Measurements from ENCODE around the gene WDR70. TPM values are rescaled to one million over a fixed set of nuclear protein-coding genes. Genes with fewer than 3 reads are reported as not detected.

The WDR70 gene
- total and polyA plus RNA-seq, 10 of the 15 experiments (the other 5 are each of a cell fraction or from before 2014, with no cell fraction given): 10.9 to 33.6 (median 29.1) TPM

GRCh38 chr5:37737326-37738056 lies 358.4 kb downstream of the WDR70 start (continued):
- TF ChIP-seq MEF2A (IDR thresholded peaks at IDR 0.05; ENCODE audit: insufficient read depth, low read depth, low read length): no peak

GRCh38 chr5:37738057-37738691 lies 359.1 kb downstream of the WDR70 start:
- Histone ChIP-seq H3K9ac (ENCODE audit: control insufficient read depth, insufficient read depth, low read length) (no peak overlapping the region), H3K36me3 (ENCODE audit: control insufficient read depth in 2 of 2, insufficient read depth in 2 of 2, low read length in 1 of 2) (no peaks in the 10 kb centered on the region), H3K27ac (ENCODE audit: control insufficient read depth, insufficient read depth) (no peak overlapping the region), H3K9me3 (replicated peaks; ENCODE audit: control insufficient read depth, insufficient read depth, low read length) (no peaks in the 10 kb centered on the region; the same call in 2 of the 3 replicates), H3K79me2 (ENCODE audit: control insufficient read depth, insufficient read depth, low read length) (no peaks in the 10 kb centered on the region), H3K4me1 (ENCODE audit: control insufficient read depth, insufficient read depth, low read length) (peaks cover 6% of the 10 kb centered on the region), H3K27me3 (replicated peaks in 1 of 2; ENCODE audit: control insufficient read depth in 2 of 2, insufficient read depth in 2 of 2, low read length in 1 of 2) (no peaks in the 10 kb centered on the region), H3K4me2 (ENCODE audit: control insufficient read depth, insufficient read depth) (peak overlapping the region; percentile 22; the same call in 1 of the 2 replicates), H3K4me3 (no peak overlapping the region), H4K20me1 (ENCODE audit: control insufficient read depth, insufficient read depth) (no peaks in the 10 kb centered on the region), H2AFZ (ENCODE audit: control insufficient read depth, low read depth, low read length) (no peak overlapping the region)
- DNase-seq (ENCODE audit: low read depth, low spot score) (peak; percentile 62), FAIRE-seq (peak; percentile 80), ATAC-seq (peak; percentile 89)
- ChIA-PET POLR2A (interaction anchor here (0.6 to 0.8 kb wide), 2 partner anchors 12 to 860 kb away, joined by 4 to 5 read pairs; no protein-coding TSS in a partner anchor), SMC1A (ENCODE audit: uncharacterized antibody, unreplicated experiment) (interaction anchor here (0.7 to 2.7 kb wide), 7 partner anchors 9 to 160 kb away, joined by 3 to 18 read pairs (median 4); no protein-coding TSS in a partner anchor), RAD21 (ENCODE audit: unreplicated experiment) (interaction anchor here (1.1 to 1.5 kb wide), 3 partner anchors 11 to 120 kb away, joined by 3 to 4 read pairs (median 4); no protein-coding TSS in a partner anchor), CTCF (interaction anchor here (0.6 to 3.0 kb wide), 8 partner anchors 8 to 453 kb away, joined by 3 to 26 read pairs (median 4); no protein-coding TSS in a partner anchor)
- WGBS (ENCODE audit: insufficient coverage, insufficient replicate concordance, low lambda C conversion rate, missing lambda C conversion rate): 32% methylated on average over 4 of the region's 4 CpGs
- intact Hi-C loops (cut with micrococcal nuclease; ENCODE audit: unreplicated experiment): no loop called here
- BruUV-seq (replicated peaks): no TSS peak
- in situ Hi-C loops (cut with MboI): no loop called here
- TF ChIP-seq NBN (IDR thresholded peaks at IDR 0.05) (peak; percentile 38; the same call in 1 of the 2 replicates), FOS (IDR thresholded peaks at IDR 0.05; ENCODE audit: borderline replicate concordance, extremely low read depth, insufficient read length) (no peak), TBL1XR1 (IDR thresholded peaks at IDR 0.05; ENCODE audit: low read depth, low read length) (0 out of 2 replicates have a peak, but pooled peaks have one; percentile 27), KLF5 (IDR thresholded peaks at IDR 0.05; ENCODE audit: partially characterized antibody) (no peak), YY1 (IDR thresholded peaks at IDR 0.05; ENCODE audit: low read depth, low read length) (no peak), ATF7 (IDR thresholded peaks at IDR 0.05; ENCODE audit: low read depth) (peak; percentile 68; the same call in 1 of the 2 replicates), CREB1 (IDR thresholded peaks at IDR 0.05; ENCODE audit: low read depth) (no peak), MLLT1 (IDR thresholded peaks at IDR 0.05) (0 out of 2 replicates have a peak, but pooled peaks have one; percentile 52), ETV6 (conservative IDR thresholded peaks at IDR 0.05 in 1 of 2, IDR thresholded peaks at IDR 0.05 in 1 of 2; ENCODE audit: borderline replicate concordance in 1 of 2, low read depth in 1 of 2) (peak in 1 of 2 experiments; percentile 40; a peak in 1 of 4 replicates), MXI1 (IDR thresholded peaks at IDR 0.05; ENCODE audit: low read depth, low read length) (no peak), IKZF1 (conservative IDR thresholded peaks at IDR 0.05) (peak; percentile 42; the same call in 1 of the 2 replicates), POLR2AphosphoS5 (IDR thresholded peaks at IDR 0.05; ENCODE audit: low read length) (no peak), ZNF622 (IDR thresholded peaks at IDR 0.05) (no peak), ZNF217 (IDR thresholded peaks at IDR 0.05) (peak; percentile 80; the same call in 1 of the 2 replicates), ZNF24 (IDR thresholded peaks at IDR 0.05) (0 out of 2 replicates have a peak, but pooled peaks have one; percentile 39), IKZF2 (IDR thresholded peaks at IDR 0.05) (peak; percentile 70 to 74), BHLHE40 (IDR thresholded peaks at IDR 0.05; ENCODE audit: borderline replicate concordance in 1 of 2, low read depth in 2 of 2, low read length in 1 of 2) (peak; percentile 93), NFIC (IDR thresholded peaks at IDR 0.05; ENCODE audit: low read depth, low read length) (peak; percentile 81), SMAD1 (IDR thresholded peaks at IDR 0.05; ENCODE audit: low read depth, partially characterized antibody) (peak; percentile 97), CHD4 (IDR thresholded peaks at IDR 0.05) (no peak), JUNB (IDR thresholded peaks at IDR 0.05) (peak; percentile 79)

All from GM12878 (cell line).